HCT116 (cell line): ENCODE results near the gene GFER. TPM values are rescaled to one million over a fixed set of nuclear protein-coding genes. Genes with fewer than 3 reads are reported as not detected.

Experiments used
- ATAC-seq: fragments of 200-7000 bp; cut with Tn5 transposase; 2 replicates; pipeline ENCODE4 v1.9.1; 2020; ENCODE audit warnings: mild to moderate bottlenecking, moderate library complexity
- BruUV-seq: library from RNA; stranded (reverse); fragments of 400-500 nt; replicated peaks from 2 replicates; lab custom pipeline; 2021; lab: Mats Ljungman, UMichigan
- CTCF ChIA-PET: fragments of 300-600 bp; sonication (Branson Sonifier 250); formaldehyde crosslinking; loops from one replicate; lab custom pipeline; 2021; ENCODE audit warnings: antibody characterized with exemption; lab: Charles Lee
- POLR2A ChIA-PET: fragments of 300-600, 350-600 bp; sonication (Branson Sonifier 250); formaldehyde crosslinking; loops from one replicate; lab custom pipeline; 2021; ENCODE audit warnings: antibody characterized with exemption; lab: Charles Lee
- RAD21 ChIA-PET, 2 experiments: fragments of 300-600 bp; sonication (Branson Sonifier 250); formaldehyde crosslinking; loops; one replicate each; lab custom pipeline; 2023; ENCODE audit warnings: low total read pairs in 2 of 2; ENCODE audit not compliant: uncharacterized antibody in 2 of 2, unreplicated experiment in 2 of 2, low non-redundant PET in 1 of 2; lab: Charles Lee
- DNase-seq: peaks from one replicate; pipeline ENCODE4 v3.0.0-alpha.2; 2010; ENCODE audit warnings: low read depth, low spot score
- H2AFZ ChIP-seq: fragments of 200-600 bp; shearing (Covaris generic), sonication (generic); 2 replicates; pipeline ENCODE4 v1.6.1; 2017; ENCODE audit warnings: low read depth, mixed run types, mixed read lengths, antibody characterized with exemption, low read length; ENCODE audit not compliant: poor library complexity, severe bottlenecking
- H3K27ac ChIP-seq: 2 replicates; pipeline ENCODE4 v1.5.1; 2012; ENCODE audit warnings: low read depth, low read length
- H3K27me3 ChIP-seq: fragments of 200-600 bp; sonication (generic); 2 replicates; pipeline ENCODE4 v1.6.1; 2016; ENCODE audit warnings: mixed run types, low read length, mixed read lengths; ENCODE audit not compliant: insufficient read depth
- H3K36me3 ChIP-seq, 2 experiments: fragments of 200-500 bp in 1 of 2; fragments of 200-600 bp in 1 of 2; sonication (Bioruptor generic) in 1 of 2; sonication (generic) in 1 of 2; 2 replicates each; pipeline versions ENCODE4 v1.5.1 to v1.6.1; 2014 to 2016; ENCODE audit warnings: low read length in 2 of 2, inconsistent platforms in 1 of 2, mixed read lengths in 1 of 2, mixed run types in 1 of 2; ENCODE audit not compliant: insufficient read depth in 2 of 2, control insufficient read depth in 1 of 2
- H3K4me1 ChIP-seq, 2 experiments: fragments of 200-600 bp in 1 of 2; sonication (generic) in 1 of 2; 2 replicates each; pipeline versions ENCODE4 v1.5.1 to v1.6.1; 2012 to 2017; ENCODE audit warnings: low read length in 2 of 2, inconsistent platforms in 1 of 2, mild to moderate bottlenecking in 1 of 2, mixed read lengths in 1 of 2, mixed run types in 1 of 2, moderate library complexity in 1 of 2; ENCODE audit not compliant: insufficient read depth in 2 of 2, control insufficient read depth in 1 of 2
- H3K4me2 ChIP-seq: fragments of 200-600 bp; sonication (generic); 2 replicates; pipeline ENCODE4 v1.6.1; 2017; ENCODE audit warnings: mixed run types, low read length, mixed read lengths
- H3K4me3 ChIP-seq, 2 experiments: fragments of 200-600 bp in 1 of 2; sonication (generic) in 1 of 2; replicated peaks in 1 of 2; 2 replicates each; pipeline ENCODE4 v1.5.1; 2011 to 2016; ENCODE audit warnings: low read length in 2 of 2, control low read depth in 1 of 2, low read depth in 1 of 2, mild to moderate bottlenecking in 1 of 2, mixed read lengths in 1 of 2, mixed run types in 1 of 2
- H3K79me2 ChIP-seq: fragments of 200-600 bp; sonication (generic); 2 replicates; pipeline ENCODE4 v1.6.1; 2017; ENCODE audit warnings: mild to moderate bottlenecking, mixed run types, low read length, moderate library complexity, mixed read lengths; ENCODE audit not compliant: insufficient read depth
- H3K9ac ChIP-seq: fragments of 200-600 bp; sonication (generic); 2 replicates; pipeline ENCODE4 v1.6.1; 2016; ENCODE audit warnings: low read length, mixed read lengths
- H3K9me2 ChIP-seq: fragments of 200-600 bp; sonication (generic), shearing (Covaris generic); 2 replicates; pipeline ENCODE4 v1.6.1; 2017; ENCODE audit warnings: mixed run types, mild to moderate bottlenecking, moderate library complexity; ENCODE audit not compliant: insufficient read depth
- H3K9me3 ChIP-seq, 2 experiments: fragments of 200-500 bp in 1 of 2; fragments of 200-600 bp in 1 of 2; sonication (Bioruptor generic) in 1 of 2; sonication (generic) in 1 of 2; 2 replicates each; pipeline ENCODE4 v1.6.1; 2014 to 2017; ENCODE audit warnings: low read length in 2 of 2, mixed read lengths in 2 of 2, inconsistent platforms in 1 of 2, low read depth in 1 of 2, mild to moderate bottlenecking in 1 of 2, mixed run types in 1 of 2, moderate library complexity in 1 of 2; ENCODE audit not compliant: control insufficient read depth in 1 of 2, insufficient read depth in 1 of 2
- H4K20me1 ChIP-seq: fragments of 200-600 bp; sonication (generic), shearing (Covaris generic); 2 replicates; pipeline ENCODE4 v1.6.1; 2017; ENCODE audit warnings: mixed run types, mild to moderate bottlenecking, moderate library complexity; ENCODE audit not compliant: insufficient read depth
- CEBPB ChIP-seq: IDR thresholded peaks from 2 replicates; pipeline ENCODE4 v1.6.1; 2012; ENCODE audit warnings: low read depth
- ELF1 ChIP-seq: IDR thresholded peaks from 2 replicates; pipeline ENCODE4 v1.6.1; 2012; ENCODE audit warnings: low read depth, borderline replicate concordance
- EZH2 ChIP-seq: fragments of 200-600 bp; sonication (generic); IDR thresholded peaks from 2 replicates; pipeline ENCODE4 v1.6.1; 2017; ENCODE audit warnings: antibody characterized with exemption, mixed run types
- FOSL1 ChIP-seq: IDR thresholded peaks from 2 replicates; pipeline ENCODE4 v1.6.1; 2012; ENCODE audit warnings: low read depth
- POLR2A ChIP-seq: IDR thresholded peaks from 2 replicates; pipeline ENCODE4 v1.7.0; 2011; ENCODE audit warnings: borderline replicate concordance; ENCODE audit not compliant: insufficient read depth, insufficient read length; ENCODE audit errors: extremely low read depth
- RAD21 ChIP-seq: IDR thresholded peaks from 2 replicates; pipeline ENCODE4 v1.6.1; 2012; ENCODE audit warnings: low read depth, mild to moderate bottlenecking
- SIN3A ChIP-seq: IDR thresholded peaks from 2 replicates; pipeline ENCODE4 v1.6.1; 2012; ENCODE audit warnings: low read depth
- SRF ChIP-seq: IDR thresholded peaks from 2 replicates; pipeline ENCODE4 v1.6.1; 2012; ENCODE audit warnings: low read depth
- ZNF274 ChIP-seq: fragments of 200-500 bp; sonication (Bioruptor generic); IDR thresholded peaks from 2 replicates; pipeline ENCODE4 v1.6.1; 2014; ENCODE audit warnings: mild to moderate bottlenecking, low read depth, low read length, inconsistent platforms
- intact Hi-C: fragments of 100-400 bp; cut with micrococcal nuclease; formaldehyde crosslinking; loops from 2 replicates; pipeline ENCODE4 v1.10.0; 2022
- total RNA-seq: library from RNA; stranded (reverse); gene quantifications from one replicate; pipeline ENCODE4 v1.2.1, GENCODE V29; 2021; ENCODE audit not compliant: unreplicated experiment
- TF ChIP-seq, protein P1 (sequence below), 3 experiments: fragments of 200-600 bp in 1 of 3; sonication (generic) in 1 of 3; IDR thresholded peaks in 2 of 3; conservative IDR thresholded peaks in 1 of 3; 2 replicates each; pipeline ENCODE4 v1.5.1; 2012 to 2017; ENCODE audit warnings: low read depth in 2 of 3, low read length in 2 of 3, antibody characterized with exemption in 1 of 3, borderline replicate concordance in 1 of 3, control low read depth in 1 of 3, mild to moderate bottlenecking in 1 of 3, mixed read lengths in 1 of 3, mixed run types in 1 of 3, moderate library complexity in 1 of 3; ENCODE audit not compliant: insufficient read depth in 1 of 3
- TF ChIP-seq, protein P2 (sequence below): IDR thresholded peaks from 2 replicates; pipeline ENCODE4 v1.6.1; 2011; ENCODE audit warnings: mild to moderate bottlenecking, low read length, moderate library complexity; ENCODE audit not compliant: insufficient replicate concordance; ENCODE audit errors: extremely low read depth
- TF ChIP-seq, protein P3 (sequence below): IDR thresholded peaks from 2 replicates; pipeline ENCODE4 v1.6.1; 2012
- TF ChIP-seq, protein P4 (sequence below): IDR thresholded peaks from 2 replicates; pipeline ENCODE4 v1.6.1; 2012

Gene GFER
- total RNA-seq, 1 experiment from 2014 or later: 47.3 TPM

DNA sequence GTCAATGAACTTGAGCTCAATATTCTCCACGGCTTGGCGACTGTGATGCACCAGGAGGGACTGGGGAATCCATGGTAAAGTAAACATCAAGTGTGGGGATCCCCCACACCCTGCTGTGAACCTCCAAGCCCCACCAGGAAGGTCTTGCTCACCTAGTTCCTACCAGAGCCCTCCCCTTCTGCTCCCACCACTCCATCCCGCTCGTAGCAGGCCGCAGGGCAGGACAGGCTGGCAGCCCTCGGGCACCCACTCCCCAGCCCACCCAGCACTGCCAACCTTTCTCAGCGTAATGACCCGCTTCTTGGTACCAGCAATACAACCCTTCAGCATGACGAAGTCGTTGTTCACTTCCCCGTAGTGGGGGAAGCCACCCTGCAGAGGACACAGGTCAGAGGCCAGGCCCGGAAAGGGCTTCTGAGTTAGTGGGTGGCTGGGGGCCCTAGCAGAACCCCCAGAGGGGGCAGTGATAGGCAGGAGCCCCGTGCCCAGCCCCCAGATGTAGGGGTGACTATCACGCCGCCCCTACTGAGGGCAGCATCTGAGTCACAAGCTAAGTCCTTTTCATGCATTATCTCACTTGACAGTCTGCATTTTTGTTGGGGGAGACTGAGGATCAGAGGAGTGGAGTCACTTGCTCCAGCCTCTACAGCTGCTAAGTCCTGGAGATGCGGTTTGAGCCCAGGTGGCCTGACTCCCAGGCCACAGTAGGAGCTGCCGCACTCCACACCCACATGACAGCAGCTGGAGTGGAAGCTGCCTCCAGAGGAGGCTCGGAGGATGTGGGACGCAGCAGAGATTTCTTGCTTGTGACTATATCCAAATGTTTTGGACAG is 38.2 kb upstream of the GFER start:
- Histone ChIP-seq H3K79me2 (no peaks in the 10 kb centered on the region), H4K20me1 (no peaks in the 10 kb centered on the region), H3K9me2 (no peaks in the 10 kb centered on the region), H3K9me3 (no peaks in the 10 kb centered on the region), H3K27me3 (no peaks in the 10 kb centered on the region), H2AFZ (no peak overlapping the region), H3K27ac (no peak overlapping the region), H3K36me3 (no peaks in the 10 kb centered on the region), H3K4me1 (peaks cover 14 to 26% of the 10 kb centered on the region in 2 experiments), H3K4me2 (no peak overlapping the region), H3K4me3 (no peak overlapping the region), H3K9ac (no peak overlapping the region)
- no TSS peak for BruUV-seq
- ChIA-PET CTCF (no interaction called here), POLR2A (interaction anchor here (0.9 to 2.4 kb wide), 2 partner anchors 19 kb away, joined by 3 to 7 read pairs; partner anchors contain the start of gene RPS2), RAD21 (no interaction called here)
- no peak for ATAC-seq
- intact Hi-C loops: no loop called here
- no peak for TF ChIP-seq SIN3A
- TF ChIP-seq EZH2: no peak
- DNase-seq: no peak

DNA sequence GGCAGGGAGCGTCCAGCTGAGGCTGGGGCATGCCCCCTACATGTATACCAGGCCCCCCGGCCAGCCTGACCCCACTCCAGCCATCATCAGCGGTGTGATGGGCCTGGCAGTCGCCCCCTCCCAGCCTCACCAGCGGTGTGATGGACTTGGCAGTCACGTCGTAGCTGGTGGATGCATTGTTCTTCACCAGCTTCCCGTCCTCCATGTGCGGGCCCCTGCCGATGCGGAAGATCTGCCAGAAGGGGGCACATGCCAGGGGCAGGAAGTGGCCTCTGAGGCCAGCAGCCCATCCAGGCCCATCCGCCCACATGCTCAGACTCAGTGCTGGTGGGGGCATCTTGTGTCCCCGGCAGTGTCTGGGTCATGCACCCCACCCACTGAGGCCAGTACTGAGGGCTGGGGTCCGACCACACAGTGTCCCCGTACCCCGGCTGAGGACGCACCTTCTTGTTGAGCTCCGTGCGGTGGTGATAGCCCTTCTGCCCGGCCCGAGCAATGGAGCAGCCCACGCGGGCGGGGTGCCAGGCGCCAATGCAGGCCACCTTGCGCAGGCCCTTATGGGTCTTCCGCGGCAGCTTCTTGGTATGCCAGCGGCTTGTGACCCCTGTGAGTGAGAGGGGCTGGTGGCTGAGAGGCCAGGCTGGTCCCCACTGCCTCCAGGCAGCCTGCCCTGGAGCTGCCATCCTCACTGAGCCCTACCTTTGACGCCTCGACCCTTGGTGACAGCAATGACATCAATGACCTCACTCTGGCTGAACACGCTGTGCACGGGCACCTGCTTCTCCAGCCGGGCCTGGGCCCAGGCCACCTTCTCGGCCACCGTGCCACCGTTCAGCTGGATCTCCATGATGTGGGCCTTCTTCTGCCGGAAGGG is 37.3 kb upstream of the GFER start:
- Histone ChIP-seq H3K9me2 (no peaks in the 10 kb centered on the region), H3K36me3 (no peaks in the 10 kb centered on the region), H3K27me3 (no peaks in the 10 kb centered on the region), H3K79me2 (no peaks in the 10 kb centered on the region), H3K9me3 (no peaks in the 10 kb centered on the region), H3K4me3 (no peak overlapping the region), H4K20me1 (no peaks in the 10 kb centered on the region), H2AFZ (no peak overlapping the region), H3K4me1 (peaks cover 12 to 22% of the 10 kb centered on the region in 2 experiments), H3K4me2 (no peak overlapping the region), H3K9ac (no peak overlapping the region), H3K27ac (no peak overlapping the region)
- DNase-seq: no peak
- ChIA-PET CTCF (no interaction called here), POLR2A (interaction anchor here (2.4 kb wide), 1 partner anchor 18 kb away, joined by 7 read pairs; the partner anchor contains the start of gene RPS2), RAD21 (interaction anchor here in 1 of 2 experiments (0.5 to 0.7 kb wide), 2 partner anchors 95 to 97 kb away, joined by 3 read pairs; no protein-coding TSS in a partner anchor)
- no peak for ATAC-seq
- no TSS peak for BruUV-seq
- intact Hi-C loops: no loop called here
- TF ChIP-seq CEBPB (no peak), FOSL1 (no peak), POLR2A (no peak), ZNF274 (no peak), ELF1 (no peak), RAD21 (no peak), SRF (no peak)
- TF ChIP-seq, protein P1, sequence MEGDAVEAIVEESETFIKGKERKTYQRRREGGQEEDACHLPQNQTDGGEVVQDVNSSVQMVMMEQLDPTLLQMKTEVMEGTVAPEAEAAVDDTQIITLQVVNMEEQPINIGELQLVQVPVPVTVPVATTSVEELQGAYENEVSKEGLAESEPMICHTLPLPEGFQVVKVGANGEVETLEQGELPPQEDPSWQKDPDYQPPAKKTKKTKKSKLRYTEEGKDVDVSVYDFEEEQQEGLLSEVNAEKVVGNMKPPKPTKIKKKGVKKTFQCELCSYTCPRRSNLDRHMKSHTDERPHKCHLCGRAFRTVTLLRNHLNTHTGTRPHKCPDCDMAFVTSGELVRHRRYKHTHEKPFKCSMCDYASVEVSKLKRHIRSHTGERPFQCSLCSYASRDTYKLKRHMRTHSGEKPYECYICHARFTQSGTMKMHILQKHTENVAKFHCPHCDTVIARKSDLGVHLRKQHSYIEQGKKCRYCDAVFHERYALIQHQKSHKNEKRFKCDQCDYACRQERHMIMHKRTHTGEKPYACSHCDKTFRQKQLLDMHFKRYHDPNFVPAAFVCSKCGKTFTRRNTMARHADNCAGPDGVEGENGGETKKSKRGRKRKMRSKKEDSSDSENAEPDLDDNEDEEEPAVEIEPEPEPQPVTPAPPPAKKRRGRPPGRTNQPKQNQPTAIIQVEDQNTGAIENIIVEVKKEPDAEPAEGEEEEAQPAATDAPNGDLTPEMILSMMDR (IDR thresholded peaks at IDR 0.05 in 2 of 3, conservative IDR thresholded peaks at IDR 0.05 in 1 of 3; ENCODE audit: borderline replicate concordance in 1 of 3, insufficient read depth in 1 of 3, low read depth in 2 of 3, low read length in 2 of 3): no peak
- TF ChIP-seq, protein P2, sequence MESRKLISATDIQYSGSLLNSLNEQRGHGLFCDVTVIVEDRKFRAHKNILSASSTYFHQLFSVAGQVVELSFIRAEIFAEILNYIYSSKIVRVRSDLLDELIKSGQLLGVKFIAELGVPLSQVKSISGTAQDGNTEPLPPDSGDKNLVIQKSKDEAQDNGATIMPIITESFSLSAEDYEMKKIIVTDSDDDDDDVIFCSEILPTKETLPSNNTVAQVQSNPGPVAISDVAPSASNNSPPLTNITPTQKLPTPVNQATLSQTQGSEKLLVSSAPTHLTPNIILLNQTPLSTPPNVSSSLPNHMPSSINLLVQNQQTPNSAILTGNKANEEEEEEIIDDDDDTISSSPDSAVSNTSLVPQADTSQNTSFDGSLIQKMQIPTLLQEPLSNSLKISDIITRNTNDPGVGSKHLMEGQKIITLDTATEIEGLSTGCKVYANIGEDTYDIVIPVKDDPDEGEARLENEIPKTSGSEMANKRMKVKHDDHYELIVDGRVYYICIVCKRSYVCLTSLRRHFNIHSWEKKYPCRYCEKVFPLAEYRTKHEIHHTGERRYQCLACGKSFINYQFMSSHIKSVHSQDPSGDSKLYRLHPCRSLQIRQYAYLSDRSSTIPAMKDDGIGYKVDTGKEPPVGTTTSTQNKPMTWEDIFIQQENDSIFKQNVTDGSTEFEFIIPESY: no peak
- TF ChIP-seq, protein P3, sequence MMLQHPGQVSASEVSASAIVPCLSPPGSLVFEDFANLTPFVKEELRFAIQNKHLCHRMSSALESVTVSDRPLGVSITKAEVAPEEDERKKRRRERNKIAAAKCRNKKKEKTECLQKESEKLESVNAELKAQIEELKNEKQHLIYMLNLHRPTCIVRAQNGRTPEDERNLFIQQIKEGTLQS: no peak
- TF ChIP-seq, protein P4, sequence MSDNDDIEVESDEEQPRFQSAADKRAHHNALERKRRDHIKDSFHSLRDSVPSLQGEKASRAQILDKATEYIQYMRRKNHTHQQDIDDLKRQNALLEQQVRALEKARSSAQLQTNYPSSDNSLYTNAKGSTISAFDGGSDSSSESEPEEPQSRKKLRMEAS: no peak
